HEK293 (cell line): ENCODE data around the gene CPSF6.

Source experiments
- CTCF ChIA-PET: fragments of 350-600 bp; formaldehyde crosslinking; extraction: SDS; loops from one replicate; lab custom pipeline; 2021; ENCODE audit warnings: antibody characterized with exemption; lab: Yijun Ruan, JAX
- POLR2A ChIA-PET: fragments of 300-600 bp; formaldehyde crosslinking; extraction: SDS; loops from one replicate; lab custom pipeline; 2020; ENCODE audit warnings: antibody characterized with exemption, inconsistent platforms; lab: Yijun Ruan, JAX
- H3K27ac ChIP-seq: fragments of 200-500 bp; sonication (Bioruptor generic); 2 replicates; pipeline ENCODE4 v1.5.1; 2014; ENCODE audit warnings: low read depth, low read length, control low read depth, inconsistent platforms; ENCODE audit errors: extremely low read depth
- H3K36me3 ChIP-seq, 2 experiments: fragments of 200-500 bp in 1 of 2; sonication (Bioruptor generic) in 1 of 2; 1 replicate in 1 of 2; 2 replicates in 1 of 2; pipeline ENCODE4 v1.5.1; 2014 to 2017; ENCODE audit warnings: inconsistent platforms in 2 of 2, low read length in 2 of 2; ENCODE audit not compliant: control insufficient read depth in 2 of 2, insufficient read depth in 1 of 2
- H3K4me1 ChIP-seq: fragments of 200-500 bp; sonication (Bioruptor generic); 2 replicates; pipeline ENCODE4 v1.5.1; 2014; ENCODE audit warnings: mild to moderate bottlenecking, low read length, inconsistent platforms; ENCODE audit not compliant: control insufficient read depth, insufficient read depth
- H3K4me3 ChIP-seq: 2 replicates; pipeline ENCODE4 v1.5.1; 2011; ENCODE audit warnings: low read depth, mild to moderate bottlenecking, control low read depth, low read length, moderate library complexity
- H3K9me3 ChIP-seq: fragments of 200-500 bp; sonication (Bioruptor generic); 2 replicates; pipeline ENCODE4 v1.5.1; 2014; ENCODE audit warnings: low read depth, low read length, inconsistent platforms; ENCODE audit not compliant: control insufficient read depth, insufficient read depth
- FEZF1 ChIP-seq: fragments of 450-650 bp; formaldehyde crosslinking; IDR thresholded peaks from 2 replicates; pipeline ENCODE4 v1.5.1; 2016; ENCODE audit warnings: missing biosample characterization, missing genetic modification characterization
- GLI4 ChIP-seq: fragments of 450-650 bp; formaldehyde crosslinking; IDR thresholded peaks from 2 replicates; pipeline ENCODE4 v1.5.1; 2016; ENCODE audit warnings: missing biosample characterization, missing genetic modification characterization
- GLIS1 ChIP-seq: fragments of 450-650 bp; formaldehyde crosslinking; IDR thresholded peaks from 2 replicates; pipeline ENCODE4 v1.5.1; 2016; ENCODE audit warnings: missing biosample characterization, missing genetic modification characterization
- KLF1 ChIP-seq: fragments of 450-650 bp; formaldehyde crosslinking; IDR thresholded peaks from 2 replicates; pipeline ENCODE4 v1.5.1; 2016; ENCODE audit warnings: missing biosample characterization, missing genetic modification characterization
- KLF10 ChIP-seq: fragments of 450-650 bp; IDR thresholded peaks from 2 replicates; pipeline ENCODE4 v1.5.1; 2018; ENCODE audit warnings: missing biosample characterization, mild to moderate bottlenecking, missing genetic modification characterization
- KLF7 ChIP-seq: fragments of 450-650 bp; formaldehyde crosslinking; IDR thresholded peaks from 2 replicates; pipeline ENCODE4 v1.5.1; 2016; ENCODE audit warnings: missing biosample characterization, missing genetic modification characterization, borderline replicate concordance
- MZF1 ChIP-seq: fragments of 450-650 bp; formaldehyde crosslinking; IDR thresholded peaks from 2 replicates; pipeline ENCODE4 v1.5.1; 2017; ENCODE audit warnings: missing biosample characterization, missing genetic modification characterization, borderline replicate concordance
- RBAK ChIP-seq: fragments of 450-650 bp; formaldehyde crosslinking; IDR thresholded peaks from 2 replicates; pipeline ENCODE4 v1.5.1; 2016; ENCODE audit warnings: missing biosample characterization, missing genetic modification characterization
- REPIN1 ChIP-seq: fragments of 450-650 bp; formaldehyde crosslinking; IDR thresholded peaks from 2 replicates; pipeline ENCODE4 v1.5.1; 2017; ENCODE audit warnings: missing biosample characterization, missing genetic modification characterization, low read depth
- SCRT1 ChIP-seq: fragments of 450-650 bp; formaldehyde crosslinking; IDR thresholded peaks from 2 replicates; pipeline ENCODE4 v1.5.1; 2016; ENCODE audit warnings: missing biosample characterization, missing genetic modification characterization, borderline replicate concordance
- TSHZ1 ChIP-seq: fragments of 450-650 bp; formaldehyde crosslinking; IDR thresholded peaks from 2 replicates; pipeline ENCODE4 v1.5.1; 2016; ENCODE audit warnings: missing biosample characterization, missing genetic modification characterization, borderline replicate concordance
- YY2 ChIP-seq: fragments of 450-650 bp; formaldehyde crosslinking; IDR thresholded peaks from 2 replicates; pipeline ENCODE4 v1.5.1; 2016; ENCODE audit warnings: missing biosample characterization, missing genetic modification characterization
- ZNF112 ChIP-seq: fragments of 450-650 bp; formaldehyde crosslinking; IDR thresholded peaks from 2 replicates; pipeline ENCODE4 v1.5.0; 2017; ENCODE audit warnings: missing biosample characterization, missing genetic modification characterization
- ZNF146 ChIP-seq: fragments of 450-650 bp; formaldehyde crosslinking; IDR thresholded peaks from 2 replicates; pipeline ENCODE4 v1.5.1; 2016; ENCODE audit warnings: missing biosample characterization, missing genetic modification characterization
- ZNF175 ChIP-seq: fragments of 450-650 bp; formaldehyde crosslinking; IDR thresholded peaks from 2 replicates; pipeline ENCODE4 v1.5.1; 2016; ENCODE audit warnings: missing biosample characterization, missing genetic modification characterization
- ZNF366 ChIP-seq: fragments of 450-650 bp; formaldehyde crosslinking; conservative IDR thresholded peaks from 2 replicates; pipeline ENCODE4 v1.5.1; 2016; ENCODE audit warnings: missing biosample characterization, missing genetic modification characterization
- ZNF394 ChIP-seq: fragments of 450-650 bp; formaldehyde crosslinking; IDR thresholded peaks from 2 replicates; pipeline ENCODE4 v1.5.1; 2016; ENCODE audit warnings: missing biosample characterization, missing genetic modification characterization, mild to moderate bottlenecking, moderate library complexity, borderline replicate concordance
- ZNF433 ChIP-seq: fragments of 450-650 bp; formaldehyde crosslinking; IDR thresholded peaks from 2 replicates; pipeline ENCODE4 v1.5.1; 2016; ENCODE audit warnings: missing biosample characterization, missing genetic modification characterization, low read depth
- ZNF530 ChIP-seq: fragments of 450-650 bp; formaldehyde crosslinking; IDR thresholded peaks from 2 replicates; pipeline ENCODE4 v1.5.1; 2016; ENCODE audit warnings: low read depth, missing biosample characterization, missing genetic modification characterization
- ZNF555 ChIP-seq: fragments of 450-650 bp; formaldehyde crosslinking; conservative IDR thresholded peaks from 2 replicates; pipeline ENCODE4 v1.5.1; 2017; ENCODE audit warnings: missing biosample characterization, mild to moderate bottlenecking, missing genetic modification characterization, inconsistent platforms
- ZNF560 ChIP-seq: fragments of 450-650 bp; formaldehyde crosslinking; IDR thresholded peaks from 2 replicates; pipeline ENCODE4 v1.5.1; 2017; ENCODE audit warnings: missing biosample characterization, missing genetic modification characterization, borderline replicate concordance
- ZNF600 ChIP-seq: fragments of 450-650 bp; formaldehyde crosslinking; IDR thresholded peaks from 2 replicates; pipeline ENCODE4 v1.5.1; 2016; ENCODE audit warnings: missing biosample characterization, missing genetic modification characterization
- ZNF621 ChIP-seq: fragments of 450-650 bp; formaldehyde crosslinking; IDR thresholded peaks from 2 replicates; pipeline ENCODE4 v1.5.1; 2017; ENCODE audit warnings: missing biosample characterization, missing genetic modification characterization
- ZNF670 ChIP-seq: fragments of 450-650 bp; formaldehyde crosslinking; IDR thresholded peaks from 2 replicates; pipeline ENCODE4 v1.5.1; 2016; ENCODE audit warnings: missing biosample characterization, missing genetic modification characterization, low read depth
- ZNF768 ChIP-seq: fragments of 450-650 bp; formaldehyde crosslinking; IDR thresholded peaks from 2 replicates; pipeline ENCODE4 v1.5.1; 2018; ENCODE audit warnings: missing biosample characterization, mild to moderate bottlenecking, missing genetic modification characterization
- ZNF785 ChIP-seq: fragments of 450-650 bp; formaldehyde crosslinking; IDR thresholded peaks from 2 replicates; pipeline ENCODE4 v1.5.1; 2016; ENCODE audit warnings: missing biosample characterization, missing genetic modification characterization
- TF ChIP-seq, protein P1 (sequence below): fragments of 450-650 bp; formaldehyde crosslinking; IDR thresholded peaks from 2 replicates; pipeline ENCODE4 v1.5.1; 2016; ENCODE audit warnings: missing biosample characterization, missing genetic modification characterization
- TF ChIP-seq, protein P2 (sequence below): fragments of 450-650 bp; formaldehyde crosslinking; IDR thresholded peaks from 2 replicates; pipeline ENCODE4 v1.5.1; 2016; ENCODE audit warnings: missing biosample characterization, missing genetic modification characterization, low read depth

CPSF6 gene

DNA sequence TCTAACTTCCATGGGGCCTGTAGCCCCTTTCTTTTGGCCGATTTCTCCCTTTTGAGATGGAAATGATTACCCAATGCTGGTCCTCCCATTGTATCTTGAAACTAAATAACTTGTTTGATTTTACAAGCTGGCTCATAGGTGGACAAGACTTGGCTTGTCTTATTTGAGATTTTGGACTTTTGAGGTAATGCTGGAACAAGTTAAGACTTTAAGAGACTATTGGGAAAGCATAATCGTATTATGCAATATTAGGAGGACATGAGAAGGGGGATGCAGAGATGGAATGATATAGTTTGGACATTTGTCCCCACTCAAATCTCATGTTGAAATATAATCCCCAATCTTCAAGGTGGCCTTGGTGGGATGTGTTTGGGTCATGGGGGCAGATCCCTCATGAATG lies 59.6 kb downstream of the CPSF6 start (continued):
- TF ChIP-seq ZNF175, result no peak
- TF ChIP-seq, protein P1, sequence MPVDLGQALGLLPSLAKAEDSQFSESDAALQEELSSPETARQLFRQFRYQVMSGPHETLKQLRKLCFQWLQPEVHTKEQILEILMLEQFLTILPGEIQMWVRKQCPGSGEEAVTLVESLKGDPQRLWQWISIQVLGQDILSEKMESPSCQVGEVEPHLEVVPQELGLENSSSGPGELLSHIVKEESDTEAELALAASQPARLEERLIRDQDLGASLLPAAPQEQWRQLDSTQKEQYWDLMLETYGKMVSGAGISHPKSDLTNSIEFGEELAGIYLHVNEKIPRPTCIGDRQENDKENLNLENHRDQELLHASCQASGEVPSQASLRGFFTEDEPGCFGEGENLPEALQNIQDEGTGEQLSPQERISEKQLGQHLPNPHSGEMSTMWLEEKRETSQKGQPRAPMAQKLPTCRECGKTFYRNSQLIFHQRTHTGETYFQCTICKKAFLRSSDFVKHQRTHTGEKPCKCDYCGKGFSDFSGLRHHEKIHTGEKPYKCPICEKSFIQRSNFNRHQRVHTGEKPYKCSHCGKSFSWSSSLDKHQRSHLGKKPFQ (tag by site-specific recombination), result no peak
- TF ChIP-seq ZNF530 (tag by site-specific recombination), result no peak
- TF ChIP-seq RBAK, result no peak
- no peak for TF ChIP-seq ZNF785
- no peak for TF ChIP-seq ZNF670 (tag by site-specific recombination)
- no peak for TF ChIP-seq ZNF621 (tag by site-specific recombination)
- TF ChIP-seq FEZF1 (tag by site-specific recombination), result no peak

DNA sequence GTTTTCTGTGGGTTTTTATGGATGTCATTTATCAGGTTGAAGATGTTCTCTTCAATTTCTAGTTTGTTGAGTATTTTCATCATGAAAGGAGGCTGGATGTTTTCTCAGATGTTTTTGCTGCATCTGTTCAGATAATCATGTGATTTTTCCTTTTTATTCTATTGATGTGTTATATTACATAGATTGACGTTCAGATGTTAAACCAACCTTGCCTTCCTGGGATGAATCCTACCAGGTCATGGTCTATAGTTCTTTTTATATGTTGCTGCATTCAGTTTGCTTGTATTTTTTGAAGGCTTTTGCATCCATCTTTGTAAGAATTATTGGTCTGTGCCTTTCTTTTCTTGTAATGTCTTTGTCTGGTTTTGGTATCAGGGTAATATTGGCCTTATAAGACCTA lies 64.9 kb downstream of the CPSF6 start:
- ChIA-PET POLR2A (no interaction called here), CTCF (no interaction called here)
- no peak overlapping the region for H3K4me3 ChIP-seq
- no peaks in the 10 kb centered on the region for H3K4me1 ChIP-seq
- no peaks in the 10 kb centered on the region for H3K36me3 ChIP-seq
- no peaks in the 10 kb centered on the region for H3K9me3 ChIP-seq
- TF ChIP-seq ZNF768, result no peak
- no peak for TF ChIP-seq GLIS1 (tag by site-specific recombination)
- TF ChIP-seq ZNF112, result no peak
- TF ChIP-seq ZNF600 (tag by site-specific recombination), result no peak
- no peak for TF ChIP-seq YY2
- TF ChIP-seq ZNF560 (tag by site-specific recombination), result no peak
- TF ChIP-seq GLI4 (tag by site-specific recombination), result no peak
- TF ChIP-seq ZNF433 (tag by site-specific recombination), result no peak
- TF ChIP-seq REPIN1 (tag by site-specific recombination), result no peak
- TF ChIP-seq ZNF555 (tag by site-specific recombination), result no peak
- no peak for TF ChIP-seq MZF1 (tag by site-specific recombination)
- TF ChIP-seq ZNF366 (tag by site-specific recombination), result no peak
- TF ChIP-seq SCRT1 (tag by site-specific recombination), result no peak
- TF ChIP-seq, all 188 proteins: peak for 0
- H3K27ac ChIP-seq, result no peak overlapping the region

DNA sequence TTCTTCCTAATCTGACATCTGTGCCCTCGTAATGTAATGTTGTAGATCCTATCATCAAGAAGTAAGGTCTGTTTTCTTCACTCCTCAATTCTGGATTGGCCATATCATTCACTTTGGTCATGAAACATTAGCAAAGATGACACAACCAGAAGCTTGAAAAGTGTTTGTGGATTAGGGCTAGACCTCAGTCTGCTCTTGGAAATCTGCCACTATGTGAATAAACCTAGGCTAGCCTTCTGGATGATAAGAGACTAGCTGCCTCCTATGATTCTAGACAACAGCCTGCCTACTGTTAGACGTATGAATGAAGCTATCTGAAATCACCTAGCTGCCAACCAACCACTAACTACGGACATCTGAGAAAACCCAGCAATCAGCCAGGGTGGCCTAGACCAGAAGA lies 70.1 kb downstream of the CPSF6 start:
- Histone ChIP-seq H3K9me3 (no peaks in the 10 kb centered on the region), H3K27ac (no peak overlapping the region), H3K36me3 (no peaks in the 10 kb centered on the region), H3K4me1 (no peaks in the 10 kb centered on the region), H3K4me3 (no peak overlapping the region)
- ChIA-PET CTCF (no interaction called here), POLR2A (no interaction called here)
- TF ChIP-seq ZNF175 (no peak), KLF10 (no peak), KLF7 (tag by site-specific recombination) (no peak), KLF1 (tag by site-specific recombination) (no peak), ZNF146 (tag by site-specific recombination) (no peak), ZNF394 (tag by site-specific recombination) (no peak), TSHZ1 (no peak)
- TF ChIP-seq, protein P2, sequence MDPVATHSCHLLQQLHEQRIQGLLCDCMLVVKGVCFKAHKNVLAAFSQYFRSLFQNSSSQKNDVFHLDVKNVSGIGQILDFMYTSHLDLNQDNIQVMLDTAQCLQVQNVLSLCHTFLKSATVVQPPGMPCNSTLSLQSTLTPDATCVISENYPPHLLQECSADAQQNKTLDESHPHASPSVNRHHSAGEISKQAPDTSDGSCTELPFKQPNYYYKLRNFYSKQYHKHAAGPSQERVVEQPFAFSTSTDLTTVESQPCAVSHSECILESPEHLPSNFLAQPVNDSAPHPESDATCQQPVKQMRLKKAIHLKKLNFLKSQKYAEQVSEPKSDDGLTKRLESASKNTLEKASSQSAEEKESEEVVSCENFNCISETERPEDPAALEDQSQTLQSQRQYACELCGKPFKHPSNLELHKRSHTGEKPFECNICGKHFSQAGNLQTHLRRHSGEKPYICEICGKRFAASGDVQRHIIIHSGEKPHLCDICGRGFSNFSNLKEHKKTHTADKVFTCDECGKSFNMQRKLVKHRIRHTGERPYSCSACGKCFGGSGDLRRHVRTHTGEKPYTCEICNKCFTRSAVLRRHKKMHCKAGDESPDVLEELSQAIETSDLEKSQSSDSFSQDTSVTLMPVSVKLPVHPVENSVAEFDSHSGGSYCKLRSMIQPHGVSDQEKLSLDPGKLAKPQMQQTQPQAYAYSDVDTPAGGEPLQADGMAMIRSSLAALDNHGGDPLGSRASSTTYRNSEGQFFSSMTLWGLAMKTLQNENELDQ (tag by site-specific recombination), result no peak
- TF ChIP-seq, protein P1 (tag by site-specific recombination), result no peak
